GDM1 (cell line): ENCODE data around the gene AAR2.

ENCODE experiments used
- DNase-seq: peaks from one replicate; lab custom pipeline; 2025; lab: John Stamatoyannopoulos, UW

Gene AAR2

GRCh38 chr20:36218380-36219064, 17.8 kb upstream of the AAR2 start:
- DNase-seq = no peak

GRCh38 chr20:36219671-36220220, 16.5 kb upstream of the AAR2 start:
- no peak for DNase-seq

DNA sequence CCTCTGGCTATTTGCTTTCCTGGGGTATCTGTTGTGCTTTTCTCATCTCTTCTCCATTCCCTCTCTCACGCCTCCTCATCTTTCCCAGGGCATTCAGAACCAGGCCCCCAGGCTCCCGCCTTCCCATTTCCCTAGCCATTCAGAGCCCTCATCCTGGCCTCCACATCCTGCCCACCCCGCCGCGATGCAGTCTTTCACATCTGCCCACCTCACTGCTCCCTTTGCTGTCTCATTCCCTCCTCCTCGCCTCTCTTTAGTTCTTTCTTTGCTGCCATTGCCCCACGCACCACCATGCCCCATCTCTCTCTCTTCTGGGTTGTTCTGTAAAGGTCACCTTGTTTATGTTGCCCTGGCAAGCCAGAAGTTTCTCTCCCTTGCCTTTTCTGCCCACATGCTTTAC, 10.6 kb upstream of the AAR2 start:
- no peak for DNase-seq

- DNase-seq = no peak
These were observed 7.5 kb upstream of the AAR2 start for GRCh38 chr20:36228770-36229169.

- no peak for DNase-seq
These were observed 6.3 kb upstream of the AAR2 start for GRCh38 chr20:36230019-36230418.

GRCh38 chr20:36231331-36231730, 4.9 kb upstream of the AAR2 start:
- DNase-seq = no peak

DNA sequence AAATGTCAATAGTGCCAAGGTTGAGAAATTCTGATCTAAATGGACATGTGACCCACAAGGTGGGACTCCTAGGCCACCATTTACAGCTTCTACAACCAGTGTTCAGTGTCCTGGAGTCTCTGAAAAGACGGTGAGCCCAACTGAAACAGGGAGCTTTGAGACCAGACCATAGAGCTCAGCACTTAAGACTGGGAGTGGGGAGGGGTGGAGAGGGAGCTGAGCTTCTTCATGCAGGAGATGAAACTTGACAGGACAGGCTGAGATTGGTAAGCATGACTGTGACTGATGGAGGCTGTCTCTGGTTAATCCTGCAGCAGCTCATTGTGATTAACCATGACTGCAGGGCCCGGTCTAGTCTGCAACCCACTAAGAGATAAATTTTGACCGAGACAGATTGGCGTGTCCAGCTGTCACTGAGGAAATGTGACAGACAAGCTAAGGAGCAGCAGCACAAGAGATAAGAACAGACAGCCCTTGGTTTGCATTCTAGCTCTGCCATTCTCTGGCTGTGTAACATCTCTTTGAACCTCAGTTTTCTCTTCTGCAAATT, 1.4 kb upstream of the AAR2 start:
- DNase-seq = no peak

DNA sequence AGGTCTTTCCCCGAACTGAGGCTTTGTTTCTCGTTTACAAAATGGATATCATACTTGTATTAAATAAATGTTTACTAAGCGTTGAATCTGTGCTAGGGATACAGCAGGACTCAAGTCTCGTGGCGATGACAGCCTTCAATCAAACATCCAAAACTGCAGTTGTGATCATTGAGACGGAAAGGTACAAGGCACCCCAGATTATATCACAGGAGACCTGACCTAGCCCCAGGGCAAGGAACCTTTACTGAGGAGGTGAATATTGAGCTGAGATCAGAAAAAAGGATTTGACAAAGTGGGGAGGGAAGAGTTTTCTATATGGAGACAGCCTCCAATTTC, 476 bp downstream of the AAR2 start:
- no peak for DNase-seq

GRCh38 chr20:36237477-36237876, 1.2 kb downstream of the AAR2 start:
- no peak for DNase-seq

- DNase-seq = no peak
These were observed 1.9 kb downstream of the AAR2 start for GRCh38 chr20:36238153-36238552.

DNA sequence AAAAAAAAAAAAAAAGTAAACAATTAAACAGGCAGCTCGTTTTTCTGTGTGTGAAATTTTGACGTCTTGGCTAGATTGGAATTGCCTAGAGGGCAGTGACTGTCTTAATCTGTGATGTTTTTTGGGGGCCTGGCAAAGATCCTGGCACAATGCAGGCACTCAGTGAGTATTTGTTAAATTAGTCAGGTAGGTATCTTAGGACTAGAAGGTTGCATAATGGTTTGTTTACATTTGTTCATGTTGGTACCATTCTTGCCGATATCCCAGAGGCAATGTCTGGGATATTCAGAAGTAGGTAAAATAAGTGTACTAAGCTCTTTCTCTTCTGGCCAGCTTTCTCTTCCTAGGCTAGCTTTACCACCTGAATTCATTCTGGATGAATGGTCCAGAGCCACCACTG, 2.5 kb downstream of the AAR2 start:
- no peak for DNase-seq

DNA sequence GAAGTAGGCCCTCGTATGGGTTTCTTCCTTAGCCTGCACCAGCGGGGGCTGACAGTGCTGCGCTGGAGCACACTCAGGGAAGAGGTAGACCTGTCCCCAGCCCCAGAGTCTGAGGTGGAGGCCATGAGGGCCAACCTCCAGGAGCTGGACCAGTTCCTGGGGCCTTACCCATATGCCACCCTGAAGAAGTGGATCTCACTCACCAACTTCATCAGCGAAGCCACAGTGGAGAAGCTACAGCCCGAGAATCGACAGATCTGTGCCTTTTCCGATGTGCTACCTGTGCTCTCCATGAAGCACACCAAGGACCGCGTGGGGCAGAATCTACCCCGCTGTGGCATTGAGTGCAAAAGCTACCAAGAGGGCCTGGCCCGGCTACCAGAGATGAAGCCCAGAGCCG, 3.8 kb downstream of the AAR2 start:
- no peak for DNase-seq

GRCh38 chr20:36241678-36242077, 5.4 kb downstream of the AAR2 start:
- DNase-seq = no peak

GRCh38 chr20:36243726-36244125, 7.4 kb downstream of the AAR2 start:
- no peak for DNase-seq

GRCh38 chr20:36246401-36246800, 10.1 kb downstream of the AAR2 start:
- DNase-seq = no peak

DNA sequence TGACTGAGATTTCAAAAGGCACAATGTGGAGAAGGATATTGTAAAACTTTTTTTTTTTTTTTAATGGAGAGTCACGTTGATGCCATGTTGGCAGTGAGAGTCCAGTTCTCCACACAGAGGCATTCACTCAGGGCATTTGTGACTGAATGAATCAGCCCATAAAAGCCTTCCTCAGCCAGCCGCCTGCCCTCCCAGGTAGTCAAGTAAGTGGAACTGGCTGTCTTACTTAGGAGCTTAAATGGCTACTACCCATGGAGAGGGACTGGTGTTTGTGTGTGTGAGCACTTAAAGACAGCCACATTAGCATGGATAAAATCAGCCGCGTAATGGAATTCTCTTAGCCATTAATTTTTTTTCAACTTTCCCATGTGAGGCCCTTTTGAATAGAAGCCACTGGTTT, 12.6 kb downstream of the AAR2 start:
- no peak for DNase-seq

- DNase-seq = no peak
These were observed 13.2 kb downstream of the AAR2 start for GRCh38 chr20:36249450-36249849.

GRCh38 chr20:36251426-36251825, 15.1 kb downstream of the AAR2 start:
- no peak for DNase-seq

GRCh38 chr20:36252511-36252910, 16.2 kb downstream of the AAR2 start:
- DNase-seq = no peak

DNA sequence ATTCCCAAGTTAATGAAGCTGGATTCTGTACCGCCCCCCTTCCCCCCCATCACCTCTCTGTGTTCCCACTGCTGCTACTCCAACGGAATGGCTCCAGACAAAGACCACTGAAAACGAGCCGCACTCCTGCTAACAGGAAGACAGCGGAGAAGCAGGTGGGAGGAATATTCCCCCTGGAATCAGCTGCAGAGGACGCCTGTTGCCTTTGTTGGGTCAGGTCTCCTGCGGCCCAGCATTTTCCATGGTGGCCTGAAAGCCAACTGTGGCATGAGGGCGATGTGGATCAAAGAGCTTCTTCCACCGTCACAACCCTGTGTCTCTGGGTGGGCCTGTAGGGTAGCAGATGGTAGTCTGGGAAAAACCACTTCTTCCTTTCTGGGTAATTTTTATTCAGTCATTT, 16.8 kb downstream of the AAR2 start:
- DNase-seq = no peak

DNA sequence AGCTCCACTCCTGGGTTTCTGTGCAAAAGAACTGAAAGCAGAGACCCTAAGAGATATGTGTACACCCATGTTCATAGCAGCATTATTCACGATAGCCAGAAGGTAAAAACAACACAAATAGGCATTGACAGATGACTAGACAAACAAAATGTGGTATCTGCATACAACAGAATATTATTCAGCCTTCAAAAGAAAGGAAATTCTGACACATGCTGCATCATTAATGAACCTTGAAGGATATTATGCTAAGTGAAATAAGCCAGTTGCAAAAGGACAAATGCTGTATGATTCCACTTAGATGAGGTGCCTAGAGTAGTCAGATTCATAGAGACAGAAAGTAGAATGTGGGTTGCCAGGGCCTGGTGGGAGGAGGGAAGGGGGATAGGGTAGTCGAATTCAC, 17.8 kb downstream of the AAR2 start:
- DNase-seq = no peak

DNA sequence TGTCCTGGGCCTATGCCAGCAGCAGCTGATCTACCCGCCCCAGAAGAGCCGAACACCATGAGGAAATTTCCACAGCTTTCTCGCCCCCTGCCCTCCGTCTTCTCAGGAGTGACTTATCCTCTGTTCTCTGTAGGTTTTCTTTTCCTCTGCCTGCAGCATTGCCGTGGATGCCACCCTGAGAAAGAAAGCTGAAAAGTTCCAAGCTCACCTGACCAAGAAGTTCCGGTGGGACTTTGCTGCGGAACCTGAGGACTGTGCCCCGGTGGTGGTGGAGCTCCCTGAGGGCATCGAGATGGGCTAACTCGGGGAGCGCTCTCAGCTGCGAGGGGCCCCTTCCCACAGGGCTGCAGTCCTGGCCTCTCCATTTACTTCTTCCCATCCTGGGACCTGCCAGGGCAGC, 19.2 kb downstream of the AAR2 start:
- no peak for DNase-seq

GRCh38 chr20:36259177-36260061, 23.1 kb downstream of the AAR2 start:
- no peak for DNase-seq
